Measurements from ENCODE around the gene GDI1.

- TF ChIP-seq USF2 (IDR thresholded peaks at IDR 0.05; ENCODE audit: low read depth, low read length): no peak
- TF ChIP-seq CEBPB (IDR thresholded peaks at IDR 0.05; ENCODE audit: low read depth, low read length): no peak
These were observed 41.0 kb downstream of the GDI1 start for GRCh38 chrX:154477891-154478477.
